GM19023 (cell line): ENCODE data around the gene GJB5.
"Not testable (repeated sequence)": the region's sequence is repeated elsewhere in the genome, so short reads cannot be mapped to it uniquely, and the experiment has no call there.

Experiments used
- ATAC-seq: cut with Tn5 transposase; IDR thresholded peaks from one replicate; pipeline ENCODE4 v1.9.1; 2021; ENCODE audit warnings: mild to moderate bottlenecking, moderate library complexity; ENCODE audit not compliant: unreplicated experiment

The GJB5 gene

GRCh38 chr1:34754964-34755637 lies at the start of gene GJB5:
GJB5 (plus strand) TSS chr1:34755047; CDS start chr1:34757331, 2,284 bp downstream.
- no peak for ATAC-seq

GRCh38 chr1:34705077-34705476 lies 49.8 kb upstream of the GJB5 start:
- ATAC-seq = no peak

- ATAC-seq = no peak
Observed at GRCh38 chr1:34708106-34708505, 46.7 kb upstream of the GJB5 start.

GRCh38 chr1:34709547-34709946 lies 45.3 kb upstream of the GJB5 start:
- ATAC-seq = no peak

- ATAC-seq = no peak
Observed at GRCh38 chr1:34710812-34711211, 44.0 kb upstream of the GJB5 start.

GRCh38 chr1:34711485-34711884 lies 43.4 kb upstream of the GJB5 start:
- no peak for ATAC-seq

- no peak for ATAC-seq
Observed at GRCh38 chr1:34712007-34712688, 42.7 kb upstream of the GJB5 start.

GRCh38 chr1:34713443-34713842 lies 41.4 kb upstream of the GJB5 start:
- ATAC-seq = no peak

GRCh38 chr1:34714386-34714785 lies 40.5 kb upstream of the GJB5 start:
- ATAC-seq = no peak

- no peak for ATAC-seq
Observed at GRCh38 chr1:34715139-34715538, 39.7 kb upstream of the GJB5 start.

GRCh38 chr1:34721241-34721640 lies 33.6 kb upstream of the GJB5 start:
- no peak for ATAC-seq

GRCh38 chr1:34721646-34722355 lies 33.0 kb upstream of the GJB5 start:
- ATAC-seq = no peak

- ATAC-seq = no peak
Observed at GRCh38 chr1:34726861-34727260, 28.0 kb upstream of the GJB5 start.

GRCh38 chr1:34730485-34730884 lies 24.4 kb upstream of the GJB5 start:
- no peak for ATAC-seq

- not testable (repeated sequence) for ATAC-seq
Observed at GRCh38 chr1:34732831-34733230, 22.0 kb upstream of the GJB5 start.

- no peak for ATAC-seq
Observed at GRCh38 chr1:34736692-34737091, 18.2 kb upstream of the GJB5 start.

- ATAC-seq = not testable (repeated sequence)
Observed at GRCh38 chr1:34737236-34737635, 17.6 kb upstream of the GJB5 start.

- ATAC-seq = no peak
Observed at GRCh38 chr1:34739613-34740012, 15.2 kb upstream of the GJB5 start.

GRCh38 chr1:34740161-34740868 lies 14.5 kb upstream of the GJB5 start:
- ATAC-seq = no peak

GRCh38 chr1:34742667-34743270 lies 12.1 kb upstream of the GJB5 start:
- ATAC-seq = no peak

GRCh38 chr1:34743775-34744174 lies 11.1 kb upstream of the GJB5 start:
- ATAC-seq = no peak
